Upper lobe of left lung (tissue), 6 donors: ENCODE results near the gene TSPAN10. TPM values are rescaled to one million over a fixed set of nuclear protein-coding genes. Genes with fewer than 3 reads are reported as not detected.

ENCODE experiments used
- ATAC-seq, 2 donors: fragments of 200-7000 bp; cut with Tn5 transposase; one replicate each; pipeline ENCODE4 v1.9.1; 2022; ENCODE audit warnings: mild to moderate bottlenecking in 2 of 2, moderate library complexity in 2 of 2; ENCODE audit not compliant: low FRiP score in 2 of 2
- DNase-seq, 2 donors: peaks; one replicate each; pipeline ENCODE4 v3.0.0-alpha.2; 2019 to 2020
- H3K27ac ChIP-seq, 4 donors: fragments of 200-600 bp; sonication (generic); one replicate each; pipeline ENCODE4 v1.5.1; 2016 to 2019
- H3K27me3 ChIP-seq, 4 donors: fragments of 200-600 bp; sonication (generic); one replicate each; pipeline ENCODE4 v1.5.1; 2017 to 2019
- H3K36me3 ChIP-seq, 4 donors: fragments of 200-600 bp; sonication (generic); one replicate each; pipeline ENCODE4 v1.5.1; 2016 to 2019
- H3K4me1 ChIP-seq, 4 donors: fragments of 200-600 bp; sonication (generic); one replicate each; pipeline ENCODE4 v1.5.1; 2018 to 2019
- H3K4me3 ChIP-seq, 4 donors: fragments of 200-600 bp; sonication (generic); one replicate each; pipeline ENCODE4 v1.5.1; 2017 to 2019; ENCODE audit warnings: mild to moderate bottlenecking in 2 of 4, moderate library complexity in 1 of 4
- H3K9me3 ChIP-seq, 4 donors: fragments of 200-600 bp; sonication (generic); one replicate each; pipeline ENCODE4 v1.5.1; 2018 to 2019
- EP300 ChIP-seq, 4 donors: sonication (generic); formaldehyde crosslinking; IDR thresholded peaks; one replicate each; pipeline ENCODE4 v1.5.1; 2017; ENCODE audit warnings: antibody characterized with exemption in 4 of 4, control low read depth in 2 of 4
- POLR2A ChIP-seq, 4 donors: fragments of 450-650 bp; IDR thresholded peaks; one replicate each; pipeline ENCODE4 v1.5.1; 2016 to 2017; ENCODE audit warnings: antibody characterized with exemption in 4 of 4, mild to moderate bottlenecking in 2 of 4
- POLR2AphosphoS5 ChIP-seq, 2 donors: sonication (generic); formaldehyde crosslinking; IDR thresholded peaks; one replicate each; pipeline ENCODE4 v1.5.1; 2017; ENCODE audit warnings: antibody characterized with exemption in 2 of 2
- WGBS, 2 donors: methylation state at CpG; one replicate each; pipeline ENCODE4 v1.1.5; 2017 to 2018; 5-methylcytosine and 5-hydroxymethylcytosine counted together
- total RNA-seq, 6 donors: library from RNA; depleted of rRNA in 4 of 6; stranded (reverse); fragments of >200 nt in 4 of 6; gene quantifications; one replicate each; pipeline versions ENCODE4 v1.1.0 to v1.2.1, GENCODE V29; 2016 to 2021
- TF ChIP-seq, protein P1 (sequence below), 6 experiments: fragments of 450-650 bp in 4 of 6; fragments of 200-600 bp in 2 of 6; sonication (generic) in 2 of 6; IDR thresholded peaks; one replicate each; pipeline ENCODE4 v1.5.1; 2016 to 2019; ENCODE audit warnings: antibody characterized with exemption in 6 of 6
- donor health status: DM: no; HTN: no; CAD: no; lungs with moderate emphysema.
- donor health status: DM: no; HTN: yes; CAD: no; lungs with severe emphysema.

The TSPAN10 gene
- total RNA-seq, 6 donors from 2014 or later: 0.61 to 2.8 (median 1.0) TPM

DNA sequence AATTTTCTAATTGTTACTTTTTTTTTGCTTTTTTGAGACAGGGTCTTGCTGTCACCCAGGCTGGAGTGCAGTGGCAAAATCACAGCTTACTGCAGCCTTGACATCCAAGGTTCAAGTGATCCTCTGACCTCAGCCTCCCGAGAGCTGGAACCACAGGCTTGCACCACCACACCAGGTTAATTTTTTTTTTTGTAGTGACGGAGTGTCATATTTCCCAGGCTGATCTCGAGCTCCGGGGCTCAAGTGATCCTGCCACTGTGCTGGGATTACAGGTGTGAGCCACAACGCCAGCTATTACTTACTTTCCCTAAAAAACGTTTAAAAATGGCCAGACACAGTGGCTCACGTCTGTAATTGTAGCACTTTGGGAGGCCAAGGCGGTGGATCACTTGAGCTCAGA lies 6.7 kb upstream of the TSPAN10 start:
- WGBS, 2 donors: 90 to 91% methylated on average over 8 of the region's 8 CpGs
- ATAC-seq (no peak), DNase-seq (no peak)
- no peaks in the 10 kb centered on the region for H3K27me3 ChIP-seq
- H3K4me3 ChIP-seq: no peak overlapping the region
- no peaks in the 10 kb centered on the region for H3K9me3 ChIP-seq
- no peak overlapping the region for H3K27ac ChIP-seq
- H3K36me3 ChIP-seq: peaks cover 28 to 51% (median 45%) of the 10 kb centered on the region in 4 donors
- TF ChIP-seq EP300 (IDR thresholded peaks at IDR 0.05): no peak
- H3K4me1 ChIP-seq: peaks cover 14 to 22% (median 18%) of the 10 kb centered on the region in 4 donors

DNA sequence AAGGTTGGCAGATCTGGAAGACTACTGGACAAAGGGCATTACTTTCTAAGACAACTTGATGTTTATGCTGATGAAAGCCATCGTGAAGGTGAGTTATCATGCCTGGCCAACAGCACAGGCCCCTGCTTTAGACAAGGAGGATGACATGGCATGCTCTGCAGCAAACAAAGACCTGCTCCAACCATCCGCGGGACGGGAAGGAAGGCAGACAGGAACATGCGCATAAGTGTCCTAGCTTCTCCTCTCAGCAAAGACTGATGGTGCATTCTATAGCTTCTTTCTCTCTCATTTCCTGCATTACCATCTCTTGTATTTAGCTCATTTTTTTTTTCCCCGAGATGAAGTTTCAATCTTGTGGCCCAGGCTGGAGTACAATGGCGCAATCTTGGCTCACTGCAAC lies 5.5 kb upstream of the TSPAN10 start:
- H3K4me1 ChIP-seq: peaks cover 25 to 34% (median 26%) of the 10 kb centered on the region in 4 donors
- no peak overlapping the region for H3K4me3 ChIP-seq
- H3K36me3 ChIP-seq: peaks cover 22 to 39% (median 33%) of the 10 kb centered on the region in 4 donors
- H3K27me3 ChIP-seq: no peaks in the 10 kb centered on the region
- no peak overlapping the region for H3K27ac ChIP-seq
- ATAC-seq (no peak), DNase-seq (no peak)
- no peaks in the 10 kb centered on the region for H3K9me3 ChIP-seq
- WGBS, 2 donors: 56 to 80% methylated on average over 7 of the region's 7 CpGs
- no peak for TF ChIP-seq POLR2A (IDR thresholded peaks at IDR 0.05)
- no peak for TF ChIP-seq POLR2AphosphoS5 (IDR thresholded peaks at IDR 0.05)

DNA sequence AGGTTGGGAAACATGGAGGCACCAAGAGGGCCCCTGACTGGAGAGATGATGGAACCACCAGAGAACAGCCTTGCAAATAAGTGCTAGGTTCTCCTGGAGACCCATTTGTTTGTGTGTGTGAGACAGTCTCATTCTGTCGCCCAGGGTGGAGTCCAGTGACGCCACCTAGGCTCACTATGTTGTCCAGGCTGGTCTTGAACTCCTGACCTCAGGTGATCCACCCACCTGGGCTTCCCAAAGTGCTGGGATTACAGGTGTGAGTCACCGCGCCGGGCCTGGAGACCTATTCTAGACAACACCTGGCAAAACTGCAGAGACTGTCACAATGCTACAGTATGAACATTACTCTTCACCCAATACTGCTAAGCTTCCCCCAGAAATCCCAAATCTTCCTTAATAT lies 1.6 kb upstream of the TSPAN10 start:
- no peaks in the 10 kb centered on the region for H3K9me3 ChIP-seq
- H3K36me3 ChIP-seq: peaks cover 0 to 2% (median 0%) of the 10 kb centered on the region in 4 donors
- H3K4me1 ChIP-seq: peaks cover 30 to 40% (median 31%) of the 10 kb centered on the region in 4 donors
- DNase-seq (no peak), ATAC-seq (no peak)
- WGBS, 2 donors: 89 to 92% methylated on average over 2 to 5 of the region's 5 CpGs
- peak overlapping the region in 1 of 4 donors; percentile 97 for H3K27ac ChIP-seq
- H3K27me3 ChIP-seq: no peaks in the 10 kb centered on the region
- H3K4me3 ChIP-seq: peak overlapping the region in 2 of 4 donors; percentile 95 to 96
- TF ChIP-seq, protein P1, sequence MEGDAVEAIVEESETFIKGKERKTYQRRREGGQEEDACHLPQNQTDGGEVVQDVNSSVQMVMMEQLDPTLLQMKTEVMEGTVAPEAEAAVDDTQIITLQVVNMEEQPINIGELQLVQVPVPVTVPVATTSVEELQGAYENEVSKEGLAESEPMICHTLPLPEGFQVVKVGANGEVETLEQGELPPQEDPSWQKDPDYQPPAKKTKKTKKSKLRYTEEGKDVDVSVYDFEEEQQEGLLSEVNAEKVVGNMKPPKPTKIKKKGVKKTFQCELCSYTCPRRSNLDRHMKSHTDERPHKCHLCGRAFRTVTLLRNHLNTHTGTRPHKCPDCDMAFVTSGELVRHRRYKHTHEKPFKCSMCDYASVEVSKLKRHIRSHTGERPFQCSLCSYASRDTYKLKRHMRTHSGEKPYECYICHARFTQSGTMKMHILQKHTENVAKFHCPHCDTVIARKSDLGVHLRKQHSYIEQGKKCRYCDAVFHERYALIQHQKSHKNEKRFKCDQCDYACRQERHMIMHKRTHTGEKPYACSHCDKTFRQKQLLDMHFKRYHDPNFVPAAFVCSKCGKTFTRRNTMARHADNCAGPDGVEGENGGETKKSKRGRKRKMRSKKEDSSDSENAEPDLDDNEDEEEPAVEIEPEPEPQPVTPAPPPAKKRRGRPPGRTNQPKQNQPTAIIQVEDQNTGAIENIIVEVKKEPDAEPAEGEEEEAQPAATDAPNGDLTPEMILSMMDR (IDR thresholded peaks at IDR 0.05): no peak
- TF ChIP-seq POLR2A (IDR thresholded peaks at IDR 0.05): no peak
- no peak for TF ChIP-seq POLR2AphosphoS5 (IDR thresholded peaks at IDR 0.05)
- no peak for TF ChIP-seq EP300 (IDR thresholded peaks at IDR 0.05)

- H3K4me3 ChIP-seq: peak overlapping the region; percentile 45 to 96 (median 90)
- H3K9me3 ChIP-seq: no peaks in the 10 kb centered on the region
- DNase-seq: no peak
- 30 to 31% methylated on average over 18 of the region's 18 CpGs for WGBS, 2 donors
- H3K27me3 ChIP-seq: no peaks in the 10 kb centered on the region
- H3K27ac ChIP-seq: peak overlapping the region; percentile 89 to 97 (median 94)
- peaks cover 30 to 40% (median 31%) of the 10 kb centered on the region in 4 donors for H3K4me1 ChIP-seq
- TF ChIP-seq, protein P1 (IDR thresholded peaks at IDR 0.05): no peak
- TF ChIP-seq EP300 (IDR thresholded peaks at IDR 0.05): no peak
- TF ChIP-seq POLR2A (IDR thresholded peaks at IDR 0.05): no peak
- TF ChIP-seq POLR2AphosphoS5 (IDR thresholded peaks at IDR 0.05): no peak
- peak in 1 of 2 donors; percentile 68 for ATAC-seq
- H3K36me3 ChIP-seq: peaks cover 0 to 2% (median 0%) of the 10 kb centered on the region in 4 donors
Measured at GRCh38 chr17:81635973-81636504, 957 bp upstream of the TSPAN10 start.

DNA sequence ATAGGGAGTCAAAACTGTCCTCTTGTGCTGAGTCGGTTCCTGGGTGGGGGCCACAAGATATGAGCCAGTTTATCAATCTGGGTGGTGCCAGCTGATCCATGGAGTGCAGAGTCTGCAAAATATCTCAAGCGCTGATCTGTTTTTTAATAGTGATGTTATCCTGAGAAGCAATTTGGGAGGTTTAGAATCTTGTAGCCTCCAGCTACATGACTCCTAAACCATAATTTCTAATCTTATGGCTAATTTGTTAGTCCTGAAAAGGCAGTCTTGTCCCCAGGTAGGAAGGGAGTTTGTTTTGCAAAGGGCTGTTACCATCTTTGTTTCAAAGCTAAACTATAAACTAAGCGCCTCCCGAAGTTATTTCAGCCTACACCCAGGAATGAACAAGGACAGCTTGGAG lies 1.7 kb downstream of the TSPAN10 start:
- no peaks in the 10 kb centered on the region for H3K9me3 ChIP-seq
- H3K4me3 ChIP-seq: no peak overlapping the region
- peaks cover 24 to 34% (median 28%) of the 10 kb centered on the region in 4 donors for H3K4me1 ChIP-seq
- H3K27ac ChIP-seq: no peak overlapping the region
- WGBS, 2 donors: 74 to 81% methylated on average over 4 of the region's 4 CpGs
- ATAC-seq: no peak
- H3K27me3 ChIP-seq: no peaks in the 10 kb centered on the region
- no peaks in the 10 kb centered on the region for H3K36me3 ChIP-seq
- TF ChIP-seq EP300 (IDR thresholded peaks at IDR 0.05) (no peak), POLR2A (IDR thresholded peaks at IDR 0.05) (no peak), POLR2AphosphoS5 (IDR thresholded peaks at IDR 0.05) (no peak)
- TF ChIP-seq, protein P1 (IDR thresholded peaks at IDR 0.05): no peak
- no peak for DNase-seq

GRCh38 chr17:81640011-81640410 lies 3.0 kb downstream of the TSPAN10 start:
- H3K36me3 ChIP-seq: no peaks in the 10 kb centered on the region
- 90 to 92% methylated on average over 9 of the region's 9 CpGs for WGBS, 2 donors

More at GRCh38 chr17:81640011-81640410, 3.0 kb downstream of the TSPAN10 start:
- Histone ChIP-seq H3K27me3 (no peaks in the 10 kb centered on the region), H3K4me1 (peaks cover 15 to 21% (median 17%) of the 10 kb centered on the region in 4 donors), H3K4me3 (no peak overlapping the region), H3K27ac (no peak overlapping the region), H3K9me3 (no peaks in the 10 kb centered on the region)
- TF ChIP-seq POLR2AphosphoS5 (IDR thresholded peaks at IDR 0.05): no peak
- TF ChIP-seq POLR2A (IDR thresholded peaks at IDR 0.05): no peak
- no peak for TF ChIP-seq EP300 (IDR thresholded peaks at IDR 0.05)
- TF ChIP-seq, protein P1 (IDR thresholded peaks at IDR 0.05): no peak
- DNase-seq (no peak), ATAC-seq (no peak)
